NOMO-1 treated with DMSO at 0.1 percent for 48 hours (cell line): ENCODE data around the gene MEIOC.
"Not testable (repeated sequence)": the region's sequence is repeated elsewhere in the genome, so short reads cannot be mapped to it uniquely, and the experiment has no call there.

Source experiments
- DNase-seq: peaks from one replicate; lab custom pipeline; 2025; ENCODE audit not compliant: unreplicated experiment; lab: John Stamatoyannopoulos, UW

The MEIOC gene

GRCh38 chr17:44646280-44646679 is 10.0 kb upstream of the MEIOC start:
- DNase-seq, result no peak

GRCh38 chr17:44647736-44648135 is 8.5 kb upstream of the MEIOC start:
- DNase-seq, result no peak

GRCh38 chr17:44648963-44649362 is 7.3 kb upstream of the MEIOC start:
- DNase-seq, result no peak

DNA sequence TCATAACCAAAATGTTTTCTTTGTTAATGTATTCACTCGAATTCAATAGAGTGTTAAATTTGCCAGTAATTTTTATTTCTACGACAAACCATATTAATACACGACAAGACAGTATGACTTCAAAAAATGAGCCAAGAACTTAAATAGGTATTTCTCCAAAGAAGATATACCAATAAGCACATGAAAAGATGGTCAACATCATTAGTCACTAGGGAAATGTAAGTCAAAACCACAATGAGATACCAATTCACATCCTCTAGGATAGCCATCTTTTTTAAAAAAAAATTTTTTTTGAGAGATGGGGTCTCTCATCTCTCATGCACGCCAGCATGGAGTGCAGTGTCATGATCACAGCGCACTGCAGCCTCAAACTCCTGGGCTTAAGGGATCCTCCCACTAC is 5.0 kb upstream of the MEIOC start:
- no peak for DNase-seq

GRCh38 chr17:44652727-44653126 is 3.5 kb upstream of the MEIOC start:
- DNase-seq, result no peak

DNA sequence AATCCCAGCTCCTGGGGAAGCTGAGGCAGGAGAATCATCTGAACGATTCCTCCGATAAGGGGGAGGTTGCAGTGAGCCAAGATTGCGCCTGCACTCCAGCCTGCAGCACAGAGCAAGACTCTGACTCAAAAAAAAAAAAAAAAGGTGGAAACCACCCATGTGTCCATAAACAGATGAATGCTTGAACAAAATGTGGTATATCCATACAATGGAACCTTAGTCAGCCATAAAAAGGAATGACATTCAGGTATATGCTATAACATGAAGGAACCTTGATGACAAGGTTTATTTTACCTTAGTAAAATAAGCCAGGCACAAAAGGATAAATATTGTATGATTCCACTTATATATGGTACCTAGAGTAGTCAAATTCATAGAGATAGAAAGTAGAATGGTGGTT is 2.9 kb upstream of the MEIOC start:
- DNase-seq, result no peak

GRCh38 chr17:44653954-44654353 is 2.3 kb upstream of the MEIOC start:
- no peak for DNase-seq

DNA sequence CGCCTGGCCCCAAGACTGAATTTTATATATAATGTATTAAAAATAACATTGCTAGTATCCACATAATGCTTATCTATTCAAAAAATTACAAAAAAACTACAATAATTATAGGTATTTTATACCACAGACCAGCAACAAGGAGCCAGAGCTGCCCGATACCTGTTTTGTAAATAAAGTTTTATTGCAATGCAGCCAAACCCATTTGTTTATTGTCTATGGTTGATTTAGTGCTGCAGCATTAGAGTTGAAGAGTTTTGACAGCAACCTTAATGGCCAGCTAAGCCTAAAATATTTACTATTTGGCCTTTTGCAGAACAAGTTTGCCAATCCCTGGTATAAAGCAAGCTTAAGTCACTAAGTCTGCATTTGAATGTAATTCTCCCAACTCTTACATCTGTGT is 5.6 kb downstream of the MEIOC start:
- DNase-seq, result no peak

DNA sequence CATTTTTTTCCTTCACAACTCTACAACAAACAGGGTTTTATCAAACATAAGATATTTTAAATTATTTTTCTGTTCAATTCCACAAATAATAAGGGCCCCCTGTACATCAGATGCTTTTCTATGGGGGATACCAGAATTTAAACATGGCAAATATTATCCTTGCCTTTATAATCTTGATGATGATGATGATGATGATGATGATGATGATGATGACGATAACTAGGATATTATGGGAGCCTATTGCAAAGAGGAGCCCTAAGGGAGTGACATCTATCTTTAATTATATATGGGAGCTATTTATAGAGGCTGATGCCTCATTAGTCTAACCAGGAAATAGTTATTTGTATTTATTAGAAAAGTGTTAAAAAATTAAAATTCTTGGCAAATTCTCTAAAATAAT is 6.8 kb downstream of the MEIOC start:
- DNase-seq, result no peak

- no peak for DNase-seq
Observed at GRCh38 chr17:44664867-44665266, 8.6 kb downstream of the MEIOC start.

- DNase-seq, result no peak
Observed at GRCh38 chr17:44666006-44666405, 9.7 kb downstream of the MEIOC start.

DNA sequence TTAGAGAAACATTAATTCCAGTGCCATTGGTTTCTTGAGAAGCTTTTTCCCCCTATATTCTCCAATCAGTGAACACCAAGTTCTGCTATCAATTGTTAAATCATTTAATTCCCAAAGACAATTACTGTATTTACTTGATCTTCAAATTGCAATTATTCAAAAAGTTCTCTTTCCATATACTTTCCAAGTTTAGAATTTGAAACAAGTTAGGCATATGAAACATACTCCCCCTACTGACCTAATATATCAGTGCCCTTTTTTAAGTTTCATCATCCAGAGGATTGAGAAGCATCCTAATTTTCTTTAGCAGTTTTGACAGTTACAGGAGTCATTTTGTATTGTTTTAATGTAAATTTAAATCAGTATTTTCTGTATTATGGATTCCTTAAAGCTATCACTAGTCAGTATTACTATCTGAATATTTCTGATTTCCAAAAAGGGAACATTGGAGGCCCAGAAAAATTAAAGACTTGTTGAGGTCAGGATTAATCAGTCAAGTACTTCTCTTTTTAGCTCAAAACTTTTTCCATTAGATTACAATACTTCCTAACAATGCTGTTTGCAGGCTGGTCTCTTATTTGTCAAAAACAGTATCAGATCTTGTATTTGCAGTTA is 16.3 kb downstream of the MEIOC start:
- DNase-seq, result peak; percentile 34

GRCh38 chr17:44673893-44674292 is 17.6 kb downstream of the MEIOC start:
- no peak for DNase-seq

- DNase-seq, result no peak
Observed at GRCh38 chr17:44677136-44677535, 20.9 kb downstream of the MEIOC start.

- DNase-seq, result peak; percentile 80
Observed at GRCh38 chr17:44683303-44683702, 27.0 kb downstream of the MEIOC start.

DNA sequence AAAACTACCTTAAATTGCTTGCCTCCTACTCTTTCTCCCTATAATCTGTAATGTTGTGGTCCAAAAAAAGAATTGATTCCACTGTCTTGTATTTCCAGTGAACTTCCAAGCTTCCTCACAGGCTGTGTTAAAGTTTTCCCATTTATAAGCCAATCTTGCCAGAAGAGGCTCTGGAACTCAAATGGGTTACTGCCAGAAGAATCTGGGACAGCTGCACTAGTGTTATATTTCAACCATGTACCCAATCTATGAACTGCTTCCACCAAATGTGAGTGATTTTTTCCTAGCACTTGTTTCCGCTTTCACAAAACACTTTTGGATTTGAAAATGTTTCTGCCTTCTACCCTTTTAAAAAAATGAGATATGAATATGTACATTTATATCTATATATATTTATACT is 31.5 kb downstream of the MEIOC start:
- DNase-seq, result no peak

DNA sequence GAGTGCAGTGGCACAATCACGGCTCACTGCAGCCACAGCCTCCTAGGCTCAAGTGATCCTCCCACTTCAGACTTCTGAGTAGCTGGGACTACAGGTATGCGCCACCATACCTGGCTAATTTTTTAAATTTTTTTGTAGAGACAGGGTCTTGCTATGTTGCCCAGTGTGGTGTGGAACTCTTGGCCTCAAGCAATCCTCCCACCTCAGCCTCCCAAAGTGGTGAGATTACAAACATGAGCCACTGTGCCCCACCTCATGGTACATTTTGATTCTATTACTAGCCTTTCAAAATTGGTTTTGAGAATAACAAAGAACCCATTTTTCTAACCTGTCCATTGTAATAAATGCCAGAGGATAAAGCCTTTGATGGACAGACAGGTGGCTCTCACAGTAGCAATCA is 31.9 kb downstream of the MEIOC start:
- no peak for DNase-seq

- DNase-seq, result no peak
Observed at GRCh38 chr17:44688675-44689476, 32.6 kb downstream of the MEIOC start.

DNA sequence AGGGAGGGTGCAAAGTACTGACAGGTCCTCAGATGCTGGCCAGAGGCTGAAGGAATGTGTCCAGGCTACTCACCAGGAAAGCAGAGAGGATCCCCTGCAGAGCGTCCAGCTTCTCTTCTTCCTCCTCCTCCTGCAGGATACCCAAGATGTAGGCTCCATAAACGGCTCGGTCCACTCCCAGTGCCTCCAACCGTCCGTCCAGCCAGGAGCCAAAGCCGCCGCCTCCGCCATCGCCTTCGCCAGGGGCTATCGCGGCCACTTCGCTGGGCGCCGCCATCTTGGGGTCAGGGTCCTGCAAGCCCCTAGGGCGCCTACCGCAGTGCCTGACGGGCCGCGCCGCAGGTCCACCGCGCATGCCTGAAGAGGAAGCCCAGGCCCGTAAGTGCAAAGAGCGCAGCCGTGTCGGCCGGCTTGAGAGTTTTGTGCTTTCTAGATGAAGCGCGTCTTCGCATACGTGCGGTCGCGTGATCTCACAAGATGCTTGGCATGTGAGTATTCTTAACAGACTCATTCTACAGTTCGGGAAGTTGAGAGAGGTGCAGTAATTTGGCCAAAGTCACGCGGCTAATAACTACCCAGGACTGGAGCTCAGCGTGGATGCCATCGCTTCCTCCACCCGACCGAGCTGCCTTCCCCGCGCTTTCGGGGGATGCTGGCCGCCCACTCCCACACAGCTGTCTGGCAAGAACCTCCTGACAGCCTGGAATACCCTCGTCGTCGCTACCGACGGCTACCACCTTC is 33.4 kb downstream of the MEIOC start, which contains the start of gene CCDC43:
Gene CCDC43 (minus strand): TSS at position 300 of the 741 bp plus-strand sequence. CDS start 23 bp downstream, at position 277.
- DNase-seq, result peak; percentile 89

DNA sequence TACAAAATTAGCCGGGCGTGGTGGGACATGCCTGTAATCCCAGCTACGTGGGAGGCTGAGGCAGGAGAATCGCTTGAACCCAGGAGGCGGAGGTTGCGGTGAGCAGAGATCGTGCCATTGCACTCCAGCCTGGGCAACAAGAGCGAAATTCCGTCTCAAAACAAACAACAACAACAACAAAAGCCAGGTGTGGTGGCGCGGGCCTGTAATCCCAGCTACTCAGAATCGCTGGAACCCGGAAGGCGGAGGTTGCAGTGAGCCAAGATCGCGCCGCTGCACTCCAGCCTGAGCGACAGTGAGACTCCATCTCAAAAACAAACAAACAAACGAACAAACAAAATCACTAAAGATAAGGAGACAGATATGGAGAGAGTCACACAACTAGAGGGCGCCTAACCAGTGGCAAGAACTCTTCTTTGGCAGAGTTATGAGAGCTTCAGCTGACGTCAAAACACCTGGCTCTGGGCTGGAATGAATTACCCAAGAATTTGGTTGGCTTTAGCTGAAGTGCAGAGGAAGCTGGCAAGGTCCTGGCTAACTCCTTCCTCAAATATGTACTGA is 34.6 kb downstream of the MEIOC start:
- DNase-seq, result peak; percentile 59

- no peak for DNase-seq
Observed at GRCh38 chr17:44693609-44694008, 37.3 kb downstream of the MEIOC start.

- not testable (repeated sequence) for DNase-seq
Observed at GRCh38 chr17:44700288-44700687, 44.0 kb downstream of the MEIOC start.
